T-helper 17 cell (primary cell): ENCODE results near the gene ATP2A3. TPM values are rescaled to one million over a fixed set of nuclear protein-coding genes. Genes with fewer than 3 reads are reported as not detected.
A peak's percentile ranks its signal among the peaks of the same experiment; 100 is the strongest.

Source experiments
- ATAC-seq: fragments of 150-1000 bp; cut with Tn5 transposase; 2 replicates; pipeline ENCODE4 v1.10.0; 2021; ENCODE audit warnings: mild to moderate bottlenecking, moderate library complexity
- DNase-seq, 3 donors: peaks; one replicate each; pipeline versions ENCODE4 v3.0.0 to v3.0.0-alpha.2; 2020 to 2021
- H3K9me3 ChIP-seq: one replicate; pipeline ENCODE4 v1.7.0; 2013; ENCODE audit warnings: low read length, mild to moderate bottlenecking; ENCODE audit not compliant: control insufficient read depth, poor library complexity, severe bottlenecking
- H3K27ac Mint-ChIP-seq: one replicate; pipeline ENCODE4 v1.8.0; 2022; ENCODE audit warnings: mild to moderate bottlenecking, moderate library complexity, mixed read lengths
- H3K27me3 Mint-ChIP-seq: one replicate; pipeline ENCODE4 v1.8.0; 2022; ENCODE audit warnings: mixed read lengths
- H3K36me3 Mint-ChIP-seq: one replicate; pipeline ENCODE4 v1.8.0; 2022; ENCODE audit warnings: low read depth, mixed read lengths
- H3K4me1 Mint-ChIP-seq: one replicate; pipeline ENCODE4 v1.8.0; 2022; ENCODE audit warnings: mild to moderate bottlenecking, mixed read lengths
- H3K4me3 Mint-ChIP-seq: one replicate; pipeline ENCODE4 v1.8.0; 2022; ENCODE audit warnings: mild to moderate bottlenecking, moderate library complexity, mixed read lengths
- total RNA-seq, 4 donors: library from RNA in 2 of 4; stranded (reverse) in 2 of 4; gene quantifications; one replicate each; pipeline ENCODE4 v1.2.3 and lab custom pipeline; 2022 to 2026

The ATP2A3 gene
- total RNA-seq (100 to 1,000 TPM; 279 to 298 TPM), total RNA-seq (lab: John Stamatoyannopoulos, UW) (187 to 348 reads per million in 2 donors)

- Mint-ChIP-seq H3K27ac (peak within 1 kb of the TSS; percentile 90), H3K4me1 (peaks cover 47% of the 10 kb centered on the region), H3K4me3 (peak within 1 kb of the TSS; percentile 93), H3K27me3 (no peaks in the 10 kb centered on the region), H3K36me3 (no peaks in the 10 kb centered on the region)
- DNase-seq, result peak; percentile 43 to 71 (median 65)
- peak; percentile 79 for ATAC-seq
- H3K9me3 ChIP-seq, result no peaks in the 10 kb centered on the region
Observed at GRCh38 chr17:3964203-3965117, at the start of gene ATP2A3. Gene ATP2A3, minus strand, starts transcription at chr17:3964437. Its CDS starts 146 bp downstream, at chr17:3964291.

GRCh38 chr17:4010754-4011153 is 46.5 kb upstream of the ATP2A3 start:
- Mint-ChIP-seq H3K4me1 (peaks cover 5% of the 10 kb centered on the region), H3K4me3 (no peak overlapping the region), H3K27ac (no peak overlapping the region), H3K27me3 (no peaks in the 10 kb centered on the region), H3K36me3 (peaks cover 14% of the 10 kb centered on the region)
- DNase-seq (no peak), ATAC-seq (no peak)
- H3K9me3 ChIP-seq, result no peaks in the 10 kb centered on the region

GRCh38 chr17:4009186-4009785 is 45.0 kb upstream of the ATP2A3 start:
- DNase-seq, result no peak
- H3K4me3 Mint-ChIP-seq, result no peak overlapping the region
- peak overlapping the region; percentile 73 for H3K27ac Mint-ChIP-seq
- H3K27me3 Mint-ChIP-seq, result no peaks in the 10 kb centered on the region
- H3K9me3 ChIP-seq, result no peaks in the 10 kb centered on the region
- ATAC-seq, result no peak
- H3K36me3 Mint-ChIP-seq, result peaks cover 8% of the 10 kb centered on the region
- peaks cover 9% of the 10 kb centered on the region for H3K4me1 Mint-ChIP-seq

GRCh38 chr17:4008441-4009185 is 44.4 kb upstream of the ATP2A3 start:
- H3K27me3 Mint-ChIP-seq, result no peaks in the 10 kb centered on the region
- no peak for DNase-seq
- no peak for ATAC-seq
- H3K4me3 Mint-ChIP-seq, result no peak overlapping the region
- peaks cover 6% of the 10 kb centered on the region for H3K36me3 Mint-ChIP-seq
- H3K9me3 ChIP-seq, result no peaks in the 10 kb centered on the region
- H3K27ac Mint-ChIP-seq, result peak overlapping the region; percentile 73
- H3K4me1 Mint-ChIP-seq, result peaks cover 9% of the 10 kb centered on the region

- no peaks in the 10 kb centered on the region for H3K27me3 Mint-ChIP-seq
- H3K9me3 ChIP-seq, result no peaks in the 10 kb centered on the region
- ATAC-seq, result no peak
- H3K36me3 Mint-ChIP-seq, result peaks cover 5% of the 10 kb centered on the region
- no peak overlapping the region for H3K27ac Mint-ChIP-seq
- no peak overlapping the region for H3K4me3 Mint-ChIP-seq
- H3K4me1 Mint-ChIP-seq, result peaks cover 9% of the 10 kb centered on the region
- DNase-seq, result no peak
Observed at GRCh38 chr17:4008082-4008435, 43.8 kb upstream of the ATP2A3 start.

- Mint-ChIP-seq H3K4me3 (no peak overlapping the region), H3K4me1 (peaks cover 9% of the 10 kb centered on the region), H3K36me3 (peaks cover 3% of the 10 kb centered on the region), H3K27me3 (no peaks in the 10 kb centered on the region), H3K27ac (peak overlapping the region; percentile 37)
- ATAC-seq (no peak), DNase-seq (no peak)
- H3K9me3 ChIP-seq, result no peaks in the 10 kb centered on the region
Observed at GRCh38 chr17:4007346-4008081, 43.3 kb upstream of the ATP2A3 start.

- Mint-ChIP-seq H3K4me3 (no peak overlapping the region), H3K27me3 (no peaks in the 10 kb centered on the region), H3K27ac (peak overlapping the region; percentile 37)
Observed at GRCh38 chr17:4006745-4007211, 42.5 kb upstream of the ATP2A3 start.

GRCh38 chr17:4006165-4006589 is 41.9 kb upstream of the ATP2A3 start:
- H3K4me3 Mint-ChIP-seq, result no peak overlapping the region
- DNase-seq (no peak), ATAC-seq (no peak)
- no peaks in the 10 kb centered on the region for H3K9me3 ChIP-seq
- H3K27me3 Mint-ChIP-seq, result no peaks in the 10 kb centered on the region
- peaks cover 3% of the 10 kb centered on the region for H3K36me3 Mint-ChIP-seq
- peaks cover 7% of the 10 kb centered on the region for H3K4me1 Mint-ChIP-seq
- H3K27ac Mint-ChIP-seq, result no peak overlapping the region

More at GRCh38 chr17:4006745-4007211, 42.5 kb upstream of the ATP2A3 start:
- no peaks in the 10 kb centered on the region for H3K9me3 ChIP-seq
- Mint-ChIP-seq H3K36me3 (peaks cover 3% of the 10 kb centered on the region), H3K4me1 (peaks cover 7% of the 10 kb centered on the region)
- ATAC-seq, result no peak
- no peak for DNase-seq

GRCh38 chr17:4005296-4006164 is 41.3 kb upstream of the ATP2A3 start:
- no peaks in the 10 kb centered on the region for H3K9me3 ChIP-seq
- H3K27me3 Mint-ChIP-seq, result no peaks in the 10 kb centered on the region
- H3K4me3 Mint-ChIP-seq, result peak overlapping the region; percentile 59
- H3K27ac Mint-ChIP-seq, result peak overlapping the region; percentile 45
- H3K36me3 Mint-ChIP-seq, result peaks cover 3% of the 10 kb centered on the region
- DNase-seq (no peak), ATAC-seq (peak; percentile 8)
- H3K4me1 Mint-ChIP-seq, result peaks cover 10% of the 10 kb centered on the region

- Mint-ChIP-seq H3K36me3 (peaks cover 3% of the 10 kb centered on the region), H3K27ac (peak overlapping the region; percentile 45), H3K4me1 (peaks cover 10% of the 10 kb centered on the region), H3K27me3 (no peaks in the 10 kb centered on the region), H3K4me3 (peak overlapping the region; percentile 59)
- ATAC-seq (peak; percentile 75), DNase-seq (peak; percentile 43 to 60 (median 55))
- no peaks in the 10 kb centered on the region for H3K9me3 ChIP-seq
Observed at GRCh38 chr17:4004517-4005295, 40.5 kb upstream of the ATP2A3 start.
